Measurements from ENCODE around the gene QRICH2.

GRCh38 chr17:76275382-76276068, 32.6 kb downstream of the QRICH2 start:
- TF ChIP-seq, protein P1, sequence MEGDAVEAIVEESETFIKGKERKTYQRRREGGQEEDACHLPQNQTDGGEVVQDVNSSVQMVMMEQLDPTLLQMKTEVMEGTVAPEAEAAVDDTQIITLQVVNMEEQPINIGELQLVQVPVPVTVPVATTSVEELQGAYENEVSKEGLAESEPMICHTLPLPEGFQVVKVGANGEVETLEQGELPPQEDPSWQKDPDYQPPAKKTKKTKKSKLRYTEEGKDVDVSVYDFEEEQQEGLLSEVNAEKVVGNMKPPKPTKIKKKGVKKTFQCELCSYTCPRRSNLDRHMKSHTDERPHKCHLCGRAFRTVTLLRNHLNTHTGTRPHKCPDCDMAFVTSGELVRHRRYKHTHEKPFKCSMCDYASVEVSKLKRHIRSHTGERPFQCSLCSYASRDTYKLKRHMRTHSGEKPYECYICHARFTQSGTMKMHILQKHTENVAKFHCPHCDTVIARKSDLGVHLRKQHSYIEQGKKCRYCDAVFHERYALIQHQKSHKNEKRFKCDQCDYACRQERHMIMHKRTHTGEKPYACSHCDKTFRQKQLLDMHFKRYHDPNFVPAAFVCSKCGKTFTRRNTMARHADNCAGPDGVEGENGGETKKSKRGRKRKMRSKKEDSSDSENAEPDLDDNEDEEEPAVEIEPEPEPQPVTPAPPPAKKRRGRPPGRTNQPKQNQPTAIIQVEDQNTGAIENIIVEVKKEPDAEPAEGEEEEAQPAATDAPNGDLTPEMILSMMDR (conservative IDR thresholded peaks at IDR 0.05; ENCODE audit: low read length), result no peak
- TF ChIP-seq EZH2phosphoT487 (IDR thresholded peaks at IDR 0.05; ENCODE audit: borderline replicate concordance), result no peak
